SU-DHL-6 (cell line): Measurements from ENCODE around the gene KBTBD13.

Experiments
- CTCF ChIP-seq: fragments of 200-600 bp; sonication (generic); IDR thresholded peaks from one replicate; pipeline ENCODE4 v1.5.1; 2017; ENCODE audit warnings: antibody characterized with exemption, mild to moderate bottlenecking, low read length, moderate library complexity; ENCODE audit not compliant: insufficient read depth, poor library complexity, severe bottlenecking
- EZH2phosphoT487 ChIP-seq: fragments of 200-600 bp; sonication (generic), shearing (Covaris generic); conservative IDR thresholded peaks from 2 replicates; pipeline ENCODE4 v1.6.1; 2018; ENCODE audit warnings: mild to moderate bottlenecking, antibody characterized with exemption, low read length, moderate library complexity, mixed read lengths

DNA sequence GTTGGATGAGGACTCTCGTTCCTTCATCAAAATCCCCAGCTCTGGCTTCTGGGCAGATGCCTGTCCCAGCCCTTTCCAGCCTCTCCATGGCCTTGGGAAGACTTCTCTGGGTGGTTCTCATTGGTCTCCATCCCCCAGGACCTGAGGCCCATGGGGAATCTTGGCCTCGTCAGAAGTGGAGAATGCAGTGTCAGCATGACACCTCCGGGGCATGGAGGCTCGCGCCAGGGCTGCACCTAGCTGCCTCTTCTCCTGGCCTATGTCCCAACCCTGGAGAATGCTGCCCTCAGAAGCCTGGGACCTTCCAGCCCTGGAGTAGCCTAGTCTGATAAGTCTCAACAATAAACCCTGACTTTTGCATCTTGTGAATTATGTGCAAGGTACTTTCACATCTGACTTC lies 3.0 kb downstream of the KBTBD13 start:
- TF ChIP-seq CTCF = no peak
- no peak for TF ChIP-seq EZH2phosphoT487
